COLO668 (cell line): ENCODE measurements around the gene CD6.
"Not testable (repeated sequence)": the region's sequence is repeated elsewhere in the genome, so short reads cannot be mapped to it uniquely, and the experiment has no call there.

Experiments used
- DNase-seq: peaks from one replicate; lab custom pipeline; 2025; ENCODE audit not compliant: unreplicated experiment; lab: John Stamatoyannopoulos, UW

Gene CD6

GRCh38 chr11:60951904-60952741, 19.4 kb upstream of the CD6 start, which contains the start of gene SLC15A3:
Gene SLC15A3 (minus strand): TSS chr11:60952176. CDS start chr11:60951551, 625 bp downstream.
- DNase-seq, result peak; percentile 32

GRCh38 chr11:60952742-60953170, 18.7 kb upstream of the CD6 start:
- DNase-seq, result no peak

GRCh38 chr11:60953781-60954180, 17.7 kb upstream of the CD6 start:
- DNase-seq, result no peak

- DNase-seq, result no peak
Measured at GRCh38 chr11:60954421-60954820, 17.1 kb upstream of the CD6 start.

- DNase-seq, result no peak
Measured at GRCh38 chr11:60955571-60955970, 15.9 kb upstream of the CD6 start.

GRCh38 chr11:60957188-60957587, 14.3 kb upstream of the CD6 start:
- no peak for DNase-seq

- DNase-seq, result no peak
Measured at GRCh38 chr11:60959431-60959830, 12.0 kb upstream of the CD6 start.

GRCh38 chr11:60960405-60960804, 11.1 kb upstream of the CD6 start:
- DNase-seq, result no peak

- DNase-seq, result no peak
Measured at GRCh38 chr11:60964801-60965200, 6.7 kb upstream of the CD6 start.

GRCh38 chr11:60966890-60967289, 4.6 kb upstream of the CD6 start:
- no peak for DNase-seq

- DNase-seq, result no peak
Measured at GRCh38 chr11:60968223-60968622, 3.3 kb upstream of the CD6 start.

GRCh38 chr11:60970369-60970774, 1.1 kb upstream of the CD6 start:
- DNase-seq, result peak; percentile 58

- no peak for DNase-seq
Measured at GRCh38 chr11:60970890-60971289, 590 bp upstream of the CD6 start.

GRCh38 chr11:60972182-60973030, 926 bp downstream of the CD6 start:
- DNase-seq, result no peak

GRCh38 chr11:60973699-60974098, 2.2 kb downstream of the CD6 start:
- DNase-seq, result no peak

- DNase-seq, result not testable (repeated sequence)
Measured at GRCh38 chr11:60974316-60974715, 2.8 kb downstream of the CD6 start.

- DNase-seq, result no peak
Measured at GRCh38 chr11:60974726-60975125, 3.2 kb downstream of the CD6 start.

- DNase-seq, result no peak
Measured at GRCh38 chr11:60977224-60977623, 5.7 kb downstream of the CD6 start.

- DNase-seq, result no peak
Measured at GRCh38 chr11:60977836-60978235, 6.4 kb downstream of the CD6 start.

GRCh38 chr11:60978546-60979380, 7.3 kb downstream of the CD6 start:
- DNase-seq, result no peak

- no peak for DNase-seq
Measured at GRCh38 chr11:60981515-60981914, 10.0 kb downstream of the CD6 start.
